RWPE2 (cell line): ENCODE results near the gene PTPN21.

ENCODE experiments used
- ATAC-seq: fragments of 200-7000 bp; cut with Tn5 transposase; 3 replicates; pipeline ENCODE4 v1.9.1; 2021; ENCODE audit warnings: low read depth
- DNase-seq: peaks from one replicate; pipeline ENCODE4 v3.0.0-alpha.2; 2020; ENCODE audit warnings: low spot score
- H3K27ac ChIP-seq: fragments of 450-650 bp; 2 replicates; pipeline ENCODE4 v1.5.1; 2017; ENCODE audit warnings: mild to moderate bottlenecking; ENCODE audit not compliant: poor library complexity, severe bottlenecking
- H3K27me3 ChIP-seq: fragments of 250-450 bp; sonication (Bioruptor Pico); 2 replicates; pipeline ENCODE4 v1.5.1; 2021; ENCODE audit warnings: mild to moderate bottlenecking, moderate library complexity; ENCODE audit not compliant: insufficient read depth, poor library complexity, severe bottlenecking
- H3K36me3 ChIP-seq: fragments of 250-450 bp; sonication (Bioruptor Pico); 2 replicates; pipeline ENCODE4 v1.5.1; 2020; ENCODE audit warnings: low read depth, mild to moderate bottlenecking, moderate library complexity
- H3K4me1 ChIP-seq: fragments of 250-450 bp; sonication (Bioruptor Pico); 2 replicates; pipeline ENCODE4 v1.5.1; 2021; ENCODE audit warnings: mild to moderate bottlenecking, moderate library complexity; ENCODE audit not compliant: insufficient read depth, poor library complexity, severe bottlenecking
- H3K4me3 ChIP-seq: fragments of 250-450 bp; sonication (Bioruptor Pico); 2 replicates; pipeline ENCODE4 v1.5.1; 2021; ENCODE audit warnings: mild to moderate bottlenecking, moderate library complexity; ENCODE audit not compliant: severe bottlenecking
- H3K9me3 ChIP-seq: fragments of 250-450 bp; sonication (Bioruptor Pico); 2 replicates; pipeline ENCODE4 v1.5.1; 2021; ENCODE audit warnings: mild to moderate bottlenecking, moderate library complexity; ENCODE audit not compliant: severe bottlenecking
- CTCF ChIP-seq: fragments of 450-650 bp; IDR thresholded peaks from one replicate; pipeline ENCODE4 v1.5.1; 2017; ENCODE audit warnings: mild to moderate bottlenecking, moderate library complexity; ENCODE audit not compliant: poor library complexity, severe bottlenecking

The PTPN21 gene

GRCh38 chr14:88430976-88431375 lies 123.8 kb downstream of the PTPN21 start:
- no peaks in the 10 kb centered on the region for H3K27me3 ChIP-seq
- no peak for TF ChIP-seq CTCF
- H3K9me3 ChIP-seq, result no peaks in the 10 kb centered on the region
- H3K4me3 ChIP-seq, result no peak overlapping the region
- ATAC-seq, result no peak
- peaks cover 7% of the 10 kb centered on the region for H3K36me3 ChIP-seq
- no peak for DNase-seq
- H3K4me1 ChIP-seq, result no peaks in the 10 kb centered on the region
- no peak overlapping the region for H3K27ac ChIP-seq

- Histone ChIP-seq H3K27me3 (no peaks in the 10 kb centered on the region), H3K4me1 (no peaks in the 10 kb centered on the region), H3K9me3 (no peaks in the 10 kb centered on the region), H3K4me3 (no peak overlapping the region), H3K27ac (no peak overlapping the region), H3K36me3 (no peaks in the 10 kb centered on the region; the same call in 1 of the 2 replicates)
- ATAC-seq (no peak), DNase-seq (no peak)
- no peak for TF ChIP-seq CTCF
Measured at GRCh38 chr14:88426271-88426670, 128.5 kb downstream of the PTPN21 start.

GRCh38 chr14:88424573-88424972 lies 130.2 kb downstream of the PTPN21 start:
- no peaks in the 10 kb centered on the region; the same call in 1 of the 2 replicates for H3K36me3 ChIP-seq
- H3K27me3 ChIP-seq, result no peaks in the 10 kb centered on the region
- TF ChIP-seq CTCF, result no peak
- ATAC-seq (no peak), DNase-seq (no peak)
- H3K9me3 ChIP-seq, result no peaks in the 10 kb centered on the region
- H3K4me3 ChIP-seq, result no peak overlapping the region
- no peak overlapping the region for H3K27ac ChIP-seq
- H3K4me1 ChIP-seq, result no peaks in the 10 kb centered on the region

GRCh38 chr14:88422919-88423650 lies 131.7 kb downstream of the PTPN21 start:
- Histone ChIP-seq H3K4me3 (no peak overlapping the region), H3K9me3 (peaks cover 2% of the 10 kb centered on the region), H3K36me3 (peaks cover 5% of the 10 kb centered on the region), H3K27me3 (no peaks in the 10 kb centered on the region), H3K27ac (no peak overlapping the region), H3K4me1 (no peaks in the 10 kb centered on the region)
- TF ChIP-seq CTCF, result no peak
- ATAC-seq (peak; percentile 100), DNase-seq (no peak)

- Histone ChIP-seq H3K4me3 (no peak overlapping the region), H3K27ac (no peak overlapping the region), H3K36me3 (peaks cover 11% of the 10 kb centered on the region), H3K27me3 (no peaks in the 10 kb centered on the region), H3K9me3 (peaks cover 2% of the 10 kb centered on the region), H3K4me1 (no peaks in the 10 kb centered on the region)
- no peak for TF ChIP-seq CTCF
- DNase-seq, result no peak
- ATAC-seq, result no peak
Measured at GRCh38 chr14:88422047-88422446, 132.8 kb downstream of the PTPN21 start.
